NCI-H1048 (cell line): ENCODE results near the gene RASL10B.
"Not testable (repeated sequence)": the region's sequence is repeated elsewhere in the genome, so short reads cannot be mapped to it uniquely, and the experiment has no call there.

Experiments
- DNase-seq: peaks from one replicate; lab custom pipeline; 2025; lab: John Stamatoyannopoulos, UW

Gene RASL10B

GRCh38 chr17:35731239-35731916, at the start of gene RASL10B:
Gene RASL10B (plus strand): TSS chr17:35731639. CDS start chr17:35735185, 3,546 bp downstream.
- no peak for DNase-seq

- DNase-seq: no peak
These were observed 47.8 kb upstream of the RASL10B start for GRCh38 chr17:35683591-35683990.

- DNase-seq: no peak
These were observed 47.2 kb upstream of the RASL10B start for GRCh38 chr17:35684055-35684802.

GRCh38 chr17:35692512-35693210, 38.8 kb upstream of the RASL10B start:
- DNase-seq: no peak

GRCh38 chr17:35693662-35694061, 37.8 kb upstream of the RASL10B start:
- DNase-seq: no peak

- DNase-seq: no peak
These were observed 36.5 kb upstream of the RASL10B start for GRCh38 chr17:35694906-35695305.

GRCh38 chr17:35695613-35696012, 35.8 kb upstream of the RASL10B start:
- no peak for DNase-seq

GRCh38 chr17:35698800-35699199, 32.6 kb upstream of the RASL10B start:
- DNase-seq: no peak

- DNase-seq: no peak
These were observed 31.3 kb upstream of the RASL10B start for GRCh38 chr17:35700150-35700549.

GRCh38 chr17:35701491-35701890, 29.9 kb upstream of the RASL10B start:
- no peak for DNase-seq

GRCh38 chr17:35703308-35703707, 28.1 kb upstream of the RASL10B start:
- DNase-seq: not testable (repeated sequence)

GRCh38 chr17:35705230-35705629, 26.2 kb upstream of the RASL10B start:
- no peak for DNase-seq

GRCh38 chr17:35705705-35706104, 25.7 kb upstream of the RASL10B start:
- no peak for DNase-seq

GRCh38 chr17:35708149-35708548, 23.3 kb upstream of the RASL10B start:
- DNase-seq: no peak

GRCh38 chr17:35708951-35709350, 22.5 kb upstream of the RASL10B start:
- DNase-seq: no peak

GRCh38 chr17:35709874-35710273, 21.6 kb upstream of the RASL10B start:
- no peak for DNase-seq

GRCh38 chr17:35710950-35711349, 20.5 kb upstream of the RASL10B start:
- no peak for DNase-seq

- no peak for DNase-seq
These were observed 18.2 kb upstream of the RASL10B start for GRCh38 chr17:35713069-35713728.

GRCh38 chr17:35714988-35715387, 16.5 kb upstream of the RASL10B start:
- DNase-seq: no peak

- DNase-seq: no peak
These were observed 16.0 kb upstream of the RASL10B start for GRCh38 chr17:35715416-35715815.

GRCh38 chr17:35716173-35716572, 15.3 kb upstream of the RASL10B start:
- DNase-seq: no peak

- DNase-seq: no peak
These were observed 14.5 kb upstream of the RASL10B start for GRCh38 chr17:35716897-35717465.
